ENCODE results near the gene DCUN1D1.

DNA sequence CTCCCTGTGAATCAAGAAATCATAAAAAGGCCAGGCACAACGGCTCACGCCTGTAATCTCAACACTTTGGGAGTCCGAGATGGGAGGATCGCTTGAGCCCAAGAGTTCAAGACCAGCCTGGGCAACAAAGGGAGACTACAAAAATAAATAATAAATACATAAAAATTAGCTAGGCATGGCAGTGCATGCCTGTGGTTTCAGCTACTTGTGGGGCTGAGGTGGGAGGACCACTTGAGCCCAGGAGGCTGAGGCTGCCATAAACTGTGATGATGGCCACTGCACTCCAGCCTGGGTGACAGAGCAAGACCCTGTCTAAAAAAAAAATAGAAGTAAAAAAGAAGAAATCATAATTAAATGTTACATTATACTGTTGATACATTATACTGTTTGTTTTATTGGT lies 28.0 kb upstream of the DCUN1D1 start:
- TF ChIP-seq ATF3 (IDR thresholded peaks at IDR 0.05; ENCODE audit: insufficient read depth, low read depth, low read length) (no peak), TBP (IDR thresholded peaks at IDR 0.05; ENCODE audit: low read depth, low read length) (no peak), CTCF (IDR thresholded peaks at IDR 0.05; ENCODE audit: control extremely low read depth in 1 of 3, insufficient read depth in 1 of 3, low read depth in 1 of 3, low read length in 3 of 3) (no peak), USF2 (IDR thresholded peaks at IDR 0.05; ENCODE audit: low read length) (no peak), EP300 (IDR thresholded peaks at IDR 0.05; ENCODE audit: borderline replicate concordance in 1 of 2, low read depth in 2 of 2, low read length in 2 of 2) (no peak), PHF8 (conservative IDR thresholded peaks at IDR 0.05; ENCODE audit: low read depth, low read length) (no peak)
